Bronchial epithelial cell (primary cell): Measurements from ENCODE around the gene EMILIN2. TPM values are rescaled to one million over a fixed set of nuclear protein-coding genes. Genes with fewer than 3 reads are reported as not detected.

Source experiments
- DNase-seq: peaks from one replicate; pipeline ENCODE4 v3.0.0-alpha.2; 2010; ENCODE audit warnings: low read depth
- FAIRE-seq: peaks from 2 replicates; lab custom pipeline; 2011; peaks lifted over from hg19 to GRCh38; lab: Jason Lieb, UNC
- H3K27me3 ChIP-seq: 2 replicates; pipeline ENCODE4 v1.5.1; 2011; ENCODE audit warnings: low read length; ENCODE audit not compliant: control insufficient read depth, insufficient read depth
- H3K36me3 ChIP-seq: 2 replicates; pipeline ENCODE4 v1.5.1; 2011; ENCODE audit warnings: low read length; ENCODE audit not compliant: control insufficient read depth, insufficient read depth
- H3K4me3 ChIP-seq: 2 replicates; pipeline ENCODE4 v1.5.1; 2011; ENCODE audit warnings: mild to moderate bottlenecking, low read depth, low read length, control low read depth
- CTCF ChIP-seq: IDR thresholded peaks from 2 replicates; pipeline ENCODE4 v1.5.1; 2011; ENCODE audit warnings: mild to moderate bottlenecking, moderate library complexity, low read length, control low read depth, inconsistent platforms; ENCODE audit not compliant: insufficient read depth, severe bottlenecking
- total RNA-seq: library from RNA; depleted of rRNA; stranded (reverse); fragments of >200 nt; gene quantifications from 2 replicates; pipeline ENCODE4 v1.2.1, GENCODE V29; 2014

The EMILIN2 gene
- total RNA-seq, 1 donor from 2014 or later = 1.3 TPM

GRCh38 chr18:2891526-2892431 lies 45.0 kb downstream of the EMILIN2 start:
- Histone ChIP-seq H3K27me3 (no peaks in the 10 kb centered on the region), H3K4me3 (no peak overlapping the region)
- FAIRE-seq = no peak

GRCh38 chr18:2893056-2893455 lies 46.2 kb downstream of the EMILIN2 start:
- no peak for DNase-seq
- H3K36me3 ChIP-seq = no peaks in the 10 kb centered on the region
- H3K27me3 ChIP-seq = no peaks in the 10 kb centered on the region
- H3K4me3 ChIP-seq = no peak overlapping the region
- no peak for FAIRE-seq
- no peak for TF ChIP-seq CTCF

More at GRCh38 chr18:2891526-2892431, 45.0 kb downstream of the EMILIN2 start:
- no peak for TF ChIP-seq CTCF
- DNase-seq = no peak
- H3K36me3 ChIP-seq = no peaks in the 10 kb centered on the region

- DNase-seq (no peak), FAIRE-seq (no peak)
- H3K27me3 ChIP-seq = no peaks in the 10 kb centered on the region
- no peak overlapping the region for H3K4me3 ChIP-seq
- no peak for TF ChIP-seq CTCF
- H3K36me3 ChIP-seq = no peaks in the 10 kb centered on the region
These were observed 46.9 kb downstream of the EMILIN2 start for GRCh38 chr18:2893676-2894075.

- DNase-seq (no peak), FAIRE-seq (no peak)
- TF ChIP-seq CTCF = no peak
- no peaks in the 10 kb centered on the region for H3K36me3 ChIP-seq
- H3K4me3 ChIP-seq = no peak overlapping the region
- no peaks in the 10 kb centered on the region for H3K27me3 ChIP-seq
These were observed 47.5 kb downstream of the EMILIN2 start for GRCh38 chr18:2894131-2894840.

GRCh38 chr18:2894841-2895370 lies 48.1 kb downstream of the EMILIN2 start:
- no peak overlapping the region for H3K4me3 ChIP-seq
- DNase-seq (no peak), FAIRE-seq (no peak)
- H3K27me3 ChIP-seq = no peaks in the 10 kb centered on the region
- H3K36me3 ChIP-seq = no peaks in the 10 kb centered on the region
- no peak for TF ChIP-seq CTCF
